Dermis blood vessel endothelial cell (primary cell): ENCODE measurements around the gene GOLGA2. TPM values are rescaled to one million over a fixed set of nuclear protein-coding genes. Genes with fewer than 3 reads are reported as not detected.

Experiments used
- DNase-seq: peaks from one replicate; pipeline ENCODE4 v3.0.0; 2010
- total RNA-seq: library from RNA; depleted of rRNA; stranded (reverse); fragments of >200 nt; gene quantifications from 2 replicates; pipeline ENCODE4 v1.2.3, GENCODE V29; 2014

Gene GOLGA2
- total RNA-seq, 1 donor from 2014 or later = 76.2 TPM

GRCh38 chr9:128293091-128293490 lies 17.3 kb upstream of the GOLGA2 start:
- DNase-seq = no peak

GRCh38 chr9:128292009-128292408 lies 16.2 kb upstream of the GOLGA2 start:
- no peak for DNase-seq

- no peak for DNase-seq
These were observed 12.6 kb upstream of the GOLGA2 start for GRCh38 chr9:128288273-128289004.

GRCh38 chr9:128286440-128286839 lies 10.6 kb upstream of the GOLGA2 start:
- no peak for DNase-seq

GRCh38 chr9:128285033-128285784 lies 9.4 kb upstream of the GOLGA2 start:
- no peak for DNase-seq

- DNase-seq = peak; percentile 74
These were observed 6.7 kb upstream of the GOLGA2 start for GRCh38 chr9:128282500-128282899.

- no peak for DNase-seq
These were observed 4.3 kb upstream of the GOLGA2 start for GRCh38 chr9:128280084-128280622.

- DNase-seq = peak; percentile 73
These were observed 3.6 kb upstream of the GOLGA2 start for GRCh38 chr9:128279088-128280073.

- DNase-seq = peak; percentile 47
These were observed 915 bp upstream of the GOLGA2 start for GRCh38 chr9:128276574-128277270.

- DNase-seq = peak; percentile 100
These were observed 284 bp upstream of the GOLGA2 start, which contains the start of gene SWI5 for GRCh38 chr9:128276008-128276573. SWI5 (plus strand) TSS chr9:128276276.

GRCh38 chr9:128274245-128274644 lies 1.6 kb downstream of the GOLGA2 start:
- no peak for DNase-seq

GRCh38 chr9:128271512-128271911 lies 4.3 kb downstream of the GOLGA2 start:
- DNase-seq = no peak

GRCh38 chr9:128271112-128271511 lies 4.7 kb downstream of the GOLGA2 start:
- no peak for DNase-seq

GRCh38 chr9:128266868-128267590 lies 8.8 kb downstream of the GOLGA2 start:
- no peak for DNase-seq

- no peak for DNase-seq
These were observed 10.4 kb downstream of the GOLGA2 start for GRCh38 chr9:128265348-128265847.

GRCh38 chr9:128262687-128263086 lies 13.1 kb downstream of the GOLGA2 start:
- DNase-seq = no peak

- DNase-seq = no peak
These were observed 15.5 kb downstream of the GOLGA2 start for GRCh38 chr9:128260340-128260739.

- no peak for DNase-seq
These were observed 16.7 kb downstream of the GOLGA2 start for GRCh38 chr9:128259156-128259555.

GRCh38 chr9:128258326-128258725 lies 17.5 kb downstream of the GOLGA2 start:
- no peak for DNase-seq

- DNase-seq = no peak
These were observed 17.9 kb downstream of the GOLGA2 start for GRCh38 chr9:128257907-128258306.
